ENCODE results near the gene ZNF385B.

DNA sequence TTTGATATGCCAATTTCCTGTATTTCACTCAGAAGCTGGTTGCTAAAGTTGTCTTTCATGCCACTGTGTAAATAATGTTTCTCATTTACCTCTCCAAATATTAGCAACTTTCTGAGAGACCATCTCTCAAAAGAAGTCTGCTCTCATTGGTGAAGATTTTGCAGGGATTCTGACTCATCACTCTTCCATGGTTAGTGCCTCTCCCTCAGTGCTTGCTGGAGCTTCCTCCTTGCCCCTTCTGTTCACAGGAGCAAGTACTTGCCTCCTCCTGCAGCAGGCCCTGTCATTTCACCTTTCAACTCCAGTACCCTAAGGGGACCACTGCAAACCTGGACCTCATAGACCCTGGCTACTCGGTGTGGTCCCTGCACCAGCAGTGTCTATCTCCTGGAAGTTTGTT lies 168.8 kb downstream of the ZNF385B start:
- TF ChIP-seq GATA2 (IDR thresholded peaks at IDR 0.05; ENCODE audit: low read depth, low read length) (no peak), GATA3 (IDR thresholded peaks at IDR 0.05; ENCODE audit: low read depth, low read length) (no peak)
